ENCODE results near the gene MYEOV. TPM values are rescaled to one million over a fixed set of nuclear protein-coding genes. Genes with fewer than 3 reads are reported as not detected.

MYEOV gene
- total RNA-seq, 1 experiment from 2014 or later: not detected

GRCh38 chr11:69249311-69250185 lies 44.4 kb upstream of the MYEOV start:
- BruUV-seq (replicated peaks): no TSS peak
- no peak for TF ChIP-seq CTCF (IDR thresholded peaks at IDR 0.05; ENCODE audit: unreplicated experiment)
- Mint-ChIP-seq H3K9me3 (ENCODE audit: unreplicated experiment) (peaks cover 15% of the 10 kb centered on the region), H3K36me3 (ENCODE audit: insufficient read depth, unreplicated experiment) (peaks cover 6% of the 10 kb centered on the region), H3K27me3 (ENCODE audit: insufficient read depth, unreplicated experiment) (no peaks in the 10 kb centered on the region), H3K4me3 (ENCODE audit: unreplicated experiment) (no peak overlapping the region), H3K27ac (ENCODE audit: low read depth, unreplicated experiment) (no peak overlapping the region), H3K4me1 (ENCODE audit: insufficient read depth, unreplicated experiment) (no peaks in the 10 kb centered on the region)
- peak; percentile 7 for DNase-seq (ENCODE audit: unreplicated experiment)
- ChIA-PET POLR2A (no interaction called here), CTCF (no interaction called here)
- intact Hi-C loops (cut with micrococcal nuclease): no loop called here

GRCh38 chr11:69250186-69251056 lies 43.5 kb upstream of the MYEOV start:
- Mint-ChIP-seq H3K4me3 (ENCODE audit: unreplicated experiment) (no peak overlapping the region), H3K4me1 (ENCODE audit: insufficient read depth, unreplicated experiment) (no peaks in the 10 kb centered on the region), H3K36me3 (ENCODE audit: insufficient read depth, unreplicated experiment) (peaks cover 6% of the 10 kb centered on the region), H3K27ac (ENCODE audit: low read depth, unreplicated experiment) (no peak overlapping the region), H3K9me3 (ENCODE audit: unreplicated experiment) (peaks cover 22% of the 10 kb centered on the region), H3K27me3 (ENCODE audit: insufficient read depth, unreplicated experiment) (no peaks in the 10 kb centered on the region)
- TF ChIP-seq CTCF (IDR thresholded peaks at IDR 0.05; ENCODE audit: unreplicated experiment): no peak
- ChIA-PET POLR2A (no interaction called here), CTCF (interaction anchor here (0.7 kb wide), 1 partner anchor 8 kb away, joined by 4 read pairs; no protein-coding TSS in a partner anchor)
- no TSS peak for BruUV-seq (replicated peaks)
- intact Hi-C loops (cut with micrococcal nuclease): no loop called here
- DNase-seq (ENCODE audit: unreplicated experiment): no peak

- CTCF ChIA-PET: no interaction called here
- DNase-seq (ENCODE audit: unreplicated experiment): no peak
- BruUV-seq (replicated peaks): no TSS peak
- TF ChIP-seq CTCF (IDR thresholded peaks at IDR 0.05; ENCODE audit: unreplicated experiment): no peak
- H3K4me3 Mint-ChIP-seq (ENCODE audit: unreplicated experiment): no peak overlapping the region
- H3K4me1 Mint-ChIP-seq (ENCODE audit: insufficient read depth, unreplicated experiment): no peaks in the 10 kb centered on the region
- POLR2A ChIA-PET: interaction anchor here (0.6 kb wide), 1 partner anchor 1963 kb away, joined by 3 read pairs; no protein-coding TSS in a partner anchor
- no peaks in the 10 kb centered on the region for H3K27me3 Mint-ChIP-seq (ENCODE audit: insufficient read depth, unreplicated experiment)
- intact Hi-C loops (cut with micrococcal nuclease): no loop called here
- H3K9me3 Mint-ChIP-seq (ENCODE audit: unreplicated experiment): peaks cover 28% of the 10 kb centered on the region
- H3K27ac Mint-ChIP-seq (ENCODE audit: low read depth, unreplicated experiment): no peak overlapping the region
- peaks cover 6% of the 10 kb centered on the region for H3K36me3 Mint-ChIP-seq (ENCODE audit: insufficient read depth, unreplicated experiment)
Observed at GRCh38 chr11:69251057-69251393, 42.9 kb upstream of the MYEOV start.
